Measurements from ENCODE around the gene IFNGR2. TPM values are rescaled to one million over a fixed set of nuclear protein-coding genes. Genes with fewer than 3 reads are reported as not detected.
A peak's percentile ranks its signal among the peaks of the same experiment; 100 is the strongest.

IFNGR2 gene
- total and polyA plus RNA-seq, 2 of the 8 experiments (the other 6 are each of a cell fraction or from before 2014, with no cell fraction given) = 36.0 to 46.4 TPM

- H3K4me2 ChIP-seq (ENCODE audit: insufficient read depth in 1 of 2, low read depth in 2 of 2, low read length in 2 of 2) = no peak overlapping the region
- no peak overlapping the region for H2BK120ac ChIP-seq (replicated peaks; ENCODE audit: low read depth, low read length)
- no peaks in the 10 kb centered on the region for H4K20me1 ChIP-seq (replicated peaks in 1 of 2; ENCODE audit: control insufficient read depth in 1 of 2, insufficient read depth in 2 of 2, low read length in 2 of 2)
- no peak overlapping the region for H3K4me3 ChIP-seq (ENCODE audit: extremely low read depth in 1 of 4, insufficient read depth in 2 of 4, low read depth in 3 of 4, low read length in 4 of 4)
- no peak overlapping the region for H3K23ac ChIP-seq (ENCODE audit: insufficient read length)
- H3K4ac ChIP-seq (replicated peaks; ENCODE audit: insufficient read length, low read depth, low read length) = no peak overlapping the region
- no peak overlapping the region for H2BK12ac ChIP-seq (ENCODE audit: low read depth, low read length)
- H3K14ac ChIP-seq (ENCODE audit: insufficient read length) = no peak overlapping the region
- no peaks in the 10 kb centered on the region; a peak in 1 of 7 replicates for H3K27me3 ChIP-seq (replicated peaks in 1 of 4; ENCODE audit: control insufficient read depth in 3 of 4, extremely low read depth in 1 of 4, insufficient read depth in 3 of 4, low read length in 3 of 4)
- H2AK5ac ChIP-seq (ENCODE audit: low read depth, low read length) = no peak overlapping the region
- DNase-seq (ENCODE audit: low read depth in 1 of 2, low spot score in 2 of 2) (no peak), FAIRE-seq (no peak)
- H3K79me1 ChIP-seq (ENCODE audit: low read depth, low read length) = no peaks in the 10 kb centered on the region
- no peak overlapping the region for H4K5ac ChIP-seq (ENCODE audit: insufficient read length, low read depth, low read length)
- no peak overlapping the region for H3K18ac ChIP-seq (ENCODE audit: extremely low read depth, low read length)
- peak overlapping the region; percentile 17; the same call in 1 of the 2 replicates for H4K8ac ChIP-seq (ENCODE audit: extremely low read depth, insufficient read depth, low read length)
- no peaks in the 10 kb centered on the region for H3K36me3 ChIP-seq (ENCODE audit: control insufficient read depth in 2 of 4, insufficient read depth in 4 of 4, low read length in 3 of 4)
- POLR2A ChIA-PET (ENCODE audit: partially characterized antibody) = interaction anchor here (0.7 kb wide), 1 partner anchor 67 kb away, joined by 4 read pairs; the partner anchor contains the start of gene IFNAR1
- no peak overlapping the region for H2BK20ac ChIP-seq (ENCODE audit: low read length)
- H2AFZ ChIP-seq (ENCODE audit: low read length) = no peak overlapping the region
- no peak overlapping the region for H3K56ac ChIP-seq (replicated peaks; ENCODE audit: insufficient read length, low read depth, low read length)
- no peak overlapping the region for H2BK15ac ChIP-seq (ENCODE audit: low read length)
- no peak overlapping the region for H4K91ac ChIP-seq (replicated peaks; ENCODE audit: insufficient read length, low read length)
- H3K4me1 ChIP-seq (replicated peaks in 1 of 4; ENCODE audit: control insufficient read depth in 3 of 4, insufficient read depth in 4 of 4, low read length in 3 of 4) = 0 out of 7 replicates have a peak, but pooled peaks cover 0 to 2% (median 0%) of the 10 kb centered on the region in 4 experiments
- CTCF ChIA-PET (ENCODE audit: partially characterized antibody) = interaction anchor here (0.7 to 0.8 kb wide), 2 partner anchors 13 to 15 kb away, joined by 3 to 4 read pairs; no protein-coding TSS in a partner anchor
- no peak overlapping the region for H3K27ac ChIP-seq (ENCODE audit: low read depth, low read length)
- WGBS, 2 experiments (ENCODE audit: extremely low coverage in 1 of 2, insufficient coverage in 1 of 2, insufficient read length in 1 of 2, insufficient replicate concordance in 2 of 2, low coverage in 1 of 2, low lambda C conversion rate in 2 of 2, missing lambda C conversion rate in 1 of 2) = 94% methylated on average over 6 of the region's 6 CpGs; no CpG with 5 or more reads in 1 of the 2 experiments
- H3K9ac ChIP-seq (replicated peaks in 1 of 4; ENCODE audit: extremely low read depth in 1 of 4, low read depth in 3 of 4, low read length in 3 of 4) = no peak overlapping the region
- H3K79me2 ChIP-seq (ENCODE audit: control insufficient read depth in 1 of 2, insufficient read depth in 2 of 2, low read length in 2 of 2) = no peaks in the 10 kb centered on the region
- no peaks in the 10 kb centered on the region; the same call in 1 of the 2 replicates for H3K23me2 ChIP-seq (ENCODE audit: low read depth, low read length)
- no peaks in the 10 kb centered on the region for H3K9me3 ChIP-seq (ENCODE audit: insufficient read depth in 2 of 2, low read depth in 1 of 2, low read length in 1 of 2)
- no peak overlapping the region for H2BK5ac ChIP-seq (ENCODE audit: low read depth, low read length)
- no peak for TF ChIP-seq FOSL1 (IDR thresholded peaks at IDR 0.05; ENCODE audit: insufficient read depth, low read depth, low read length)
- no peak for TF ChIP-seq YY1 (IDR thresholded peaks at IDR 0.05; ENCODE audit: low read depth, low read length)
- TF ChIP-seq SP4 (IDR thresholded peaks at IDR 0.05; ENCODE audit: low read length) = no peak
- no peak for TF ChIP-seq ZNF274 (IDR thresholded peaks at IDR 0.05; ENCODE audit: borderline replicate concordance, extremely low read depth, low read length)
- TF ChIP-seq HDAC6 (IDR thresholded peaks at IDR 0.05; ENCODE audit: low read depth, low read length) = no peak
Observed at GRCh38 chr21:33391656-33392055, 11.6 kb upstream of the IFNGR2 start.
